Gastrocnemius medialis (tissue), 4 donors: ENCODE data around the gene SOWAHA.

Experiments
- CTCF ChIP-seq, 5 experiments: fragments of 450-650 bp in 3 of 5; fragments of 200-600 bp in 2 of 5; sonication (generic) in 2 of 5; IDR thresholded peaks in 4 of 5; conservative IDR thresholded peaks in 1 of 5; 1 replicate in 4 of 5; 2 replicates in 1 of 5; pipeline ENCODE4 v1.5.1; 2016 to 2019; ENCODE audit warnings: antibody characterized with exemption in 5 of 5, mild to moderate bottlenecking in 3 of 5, moderate library complexity in 3 of 5
- POLR2A ChIP-seq, 2 donors: fragments of 450-650 bp; IDR thresholded peaks; one replicate each; pipeline ENCODE4 v1.6.1; 2017; ENCODE audit warnings: antibody characterized with exemption in 2 of 2, mild to moderate bottlenecking in 2 of 2, moderate library complexity in 2 of 2

DNA sequence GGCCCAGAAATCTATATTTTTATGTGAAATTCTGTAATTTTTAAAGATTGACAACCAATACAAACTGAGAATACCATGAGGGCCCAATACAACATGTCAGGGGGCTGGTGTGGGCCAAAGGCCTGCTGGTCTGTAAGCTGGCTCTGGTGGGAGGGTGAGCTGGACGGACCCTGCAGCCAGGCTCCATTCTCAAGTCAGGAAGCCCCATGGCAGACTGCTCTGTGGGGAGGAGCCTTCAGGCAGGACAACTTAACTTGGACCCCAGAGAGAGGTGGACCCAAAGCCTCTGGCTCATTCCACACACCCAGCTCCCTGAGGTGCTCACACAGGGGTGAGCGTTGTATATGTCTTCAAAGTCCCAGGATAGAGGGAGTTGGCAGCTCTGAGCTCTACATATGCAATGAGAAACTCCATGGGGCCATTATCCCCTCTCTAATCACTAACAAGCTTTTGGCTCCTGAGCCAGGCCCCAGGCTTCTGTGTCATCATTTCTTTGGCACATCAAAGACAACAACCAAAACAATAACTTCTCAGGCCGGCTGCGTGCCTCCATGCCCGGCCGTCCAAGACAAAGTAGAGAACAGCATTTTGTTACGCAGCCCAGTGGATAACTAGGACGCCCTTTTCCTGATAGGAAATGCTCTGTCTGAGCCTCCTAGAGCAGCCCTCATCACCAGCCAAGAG lies 42.5 kb upstream of the SOWAHA start:
- TF ChIP-seq POLR2A (IDR thresholded peaks at IDR 0.05) = no peak
- no peak for TF ChIP-seq CTCF (IDR thresholded peaks at IDR 0.05 in 4 of 5, conservative IDR thresholded peaks at IDR 0.05 in 1 of 5)
